M059J (cell line): ENCODE data around the gene PVRIG. TPM values are rescaled to one million over a fixed set of nuclear protein-coding genes. Genes with fewer than 3 reads are reported as not detected.
"Not testable (repeated sequence)": the region's sequence is repeated elsewhere in the genome, so short reads cannot be mapped to it uniquely, and the experiment has no call there.

Source experiments
- DNase-seq: peaks from one replicate; pipeline ENCODE4 v3.0.0-alpha.2; 2012; ENCODE audit warnings: low read depth
- total RNA-seq: library from RNA; depleted of rRNA; stranded (reverse); fragments of >200 nt; shearing (Covaris generic); gene quantifications from 2 replicates; pipeline ENCODE4 v1.2.3, GENCODE V29; 2014; rRNA removed

The PVRIG gene
- not detected in 2 replicates for total RNA-seq

DNA sequence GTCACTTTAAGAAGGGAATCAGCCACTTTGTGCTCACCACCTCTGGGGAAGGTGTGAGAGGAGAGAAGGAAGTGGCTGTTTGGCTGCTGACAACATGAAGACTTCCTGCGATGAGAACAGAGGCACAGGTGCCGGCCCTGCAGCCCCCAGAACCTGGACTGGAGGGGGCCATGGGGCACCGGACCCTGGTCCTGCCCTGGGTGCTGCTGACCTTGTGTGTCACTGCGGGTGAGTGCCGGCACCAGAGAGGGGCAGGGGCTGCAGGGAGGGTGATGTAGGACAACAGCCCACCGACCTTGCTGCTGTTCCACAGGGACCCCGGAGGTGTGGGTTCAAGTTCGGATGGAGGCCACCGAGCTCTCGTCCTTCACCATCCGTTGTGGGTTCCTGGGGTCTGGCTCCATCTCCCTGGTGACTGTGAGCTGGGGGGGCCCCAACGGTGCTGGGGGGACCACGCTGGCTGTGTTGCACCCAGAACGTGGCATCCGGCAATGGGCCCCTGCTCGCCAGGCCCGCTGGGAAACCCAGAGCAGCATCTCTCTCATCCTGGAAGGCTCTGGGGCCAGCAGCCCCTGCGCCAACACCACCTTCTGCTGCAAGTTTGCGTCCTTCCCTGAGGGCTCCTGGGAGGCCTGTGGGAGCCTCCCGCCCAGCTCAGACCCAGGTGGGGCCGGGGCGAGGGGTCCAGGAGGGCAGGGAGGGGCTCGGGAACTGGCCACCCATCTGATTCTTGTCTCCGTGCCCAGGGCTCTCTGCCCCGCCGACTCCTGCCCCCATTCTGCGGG lies at the start of gene PVRIG:
Gene PVRIG, plus strand, starts transcription at position 149 of the 785 bp plus-strand sequence. Its CDS starts 22 bp downstream, at position 171.
- not testable (repeated sequence) for DNase-seq

DNA sequence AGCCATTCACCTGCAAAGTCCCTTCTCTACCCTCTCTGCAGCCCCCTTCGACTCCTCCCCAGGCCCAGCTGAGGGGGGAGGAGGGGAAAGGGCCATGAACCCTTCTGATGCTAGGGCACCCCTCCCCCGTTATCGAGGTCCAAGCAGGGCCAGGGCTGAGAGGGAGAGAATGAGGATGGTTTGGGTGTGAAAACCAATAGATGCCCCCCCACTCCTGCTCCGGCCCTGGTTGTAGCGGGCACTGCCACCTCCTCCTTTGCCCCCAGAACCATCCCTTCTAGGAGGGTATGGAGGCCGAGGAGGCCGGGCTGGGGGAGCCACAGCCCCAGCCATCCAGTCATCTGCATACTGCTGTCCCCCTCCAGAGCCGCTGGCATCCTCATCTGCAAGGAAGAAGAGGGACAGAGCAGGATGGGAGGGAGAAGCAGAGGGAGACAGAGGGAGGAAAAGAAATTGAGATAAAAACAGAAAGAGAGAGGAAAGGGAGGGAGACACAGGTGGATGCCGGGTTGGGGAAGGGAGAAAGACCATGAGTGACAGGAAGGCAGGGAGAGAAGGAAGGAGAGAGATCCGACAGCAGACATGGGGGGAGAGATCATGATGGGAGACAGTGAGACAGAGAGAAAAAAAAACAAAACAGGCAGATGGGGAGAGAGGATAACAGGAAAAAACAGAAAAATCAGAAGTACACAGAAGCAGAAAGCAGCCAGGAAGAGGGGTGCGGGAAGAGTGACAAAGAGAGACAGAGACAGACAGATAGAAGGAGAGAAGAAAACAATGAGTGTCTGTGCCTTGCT lies 49.5 kb upstream of the PVRIG start:
- no peak for DNase-seq

- no peak for DNase-seq
These were observed 48.6 kb upstream of the PVRIG start for GRCh38 chr7:100171087-100171681.

- DNase-seq = no peak
These were observed 47.9 kb upstream of the PVRIG start for GRCh38 chr7:100171840-100172239.

- no peak for DNase-seq
These were observed 45.8 kb upstream of the PVRIG start for GRCh38 chr7:100173806-100174495.

DNA sequence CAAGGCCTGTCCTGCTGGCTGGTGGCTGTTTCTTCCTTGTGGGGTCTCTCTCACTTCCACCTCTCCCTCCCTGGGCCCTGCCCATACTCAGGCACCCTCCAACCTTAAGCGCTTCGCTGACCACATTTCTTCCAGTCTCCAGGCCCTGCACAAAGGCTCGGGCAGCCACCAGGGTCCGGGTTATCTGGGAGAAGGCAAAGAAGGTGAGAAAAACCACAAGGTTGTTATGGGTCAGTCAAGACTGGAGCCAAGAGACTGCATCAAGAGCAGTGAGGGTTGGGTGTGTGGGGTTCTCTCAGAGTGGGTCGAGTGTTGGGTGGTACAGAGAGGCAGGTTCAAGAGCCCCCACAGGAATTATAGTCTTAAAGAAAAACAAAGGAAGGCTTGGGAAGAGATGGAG lies 45.2 kb upstream of the PVRIG start:
- DNase-seq = no peak

GRCh38 chr7:100175296-100175935 lies 44.3 kb upstream of the PVRIG start:
- no peak for DNase-seq

GRCh38 chr7:100176096-100177044 lies 43.4 kb upstream of the PVRIG start:
- DNase-seq = peak; percentile 26

GRCh38 chr7:100177045-100178001 lies 42.4 kb upstream of the PVRIG start, which contains the start of the genes GPC2 and STAG3:
Gene GPC2 (minus strand): TSS chr7:100177381. CDS start chr7:100177199, 182 bp downstream.
Gene STAG3 (plus strand): TSS chr7:100177918. CDS start chr7:100180557, 2,639 bp downstream.
- DNase-seq = peak; percentile 98

- DNase-seq = not testable (repeated sequence)
These were observed 39.7 kb upstream of the PVRIG start for GRCh38 chr7:100180084-100180483.

GRCh38 chr7:100182616-100183015 lies 37.1 kb upstream of the PVRIG start:
- not testable (repeated sequence) for DNase-seq

- not testable (repeated sequence) for DNase-seq
These were observed 36.7 kb upstream of the PVRIG start for GRCh38 chr7:100183090-100183489.

- no peak for DNase-seq
These were observed 34.0 kb upstream of the PVRIG start for GRCh38 chr7:100185726-100186125.

DNA sequence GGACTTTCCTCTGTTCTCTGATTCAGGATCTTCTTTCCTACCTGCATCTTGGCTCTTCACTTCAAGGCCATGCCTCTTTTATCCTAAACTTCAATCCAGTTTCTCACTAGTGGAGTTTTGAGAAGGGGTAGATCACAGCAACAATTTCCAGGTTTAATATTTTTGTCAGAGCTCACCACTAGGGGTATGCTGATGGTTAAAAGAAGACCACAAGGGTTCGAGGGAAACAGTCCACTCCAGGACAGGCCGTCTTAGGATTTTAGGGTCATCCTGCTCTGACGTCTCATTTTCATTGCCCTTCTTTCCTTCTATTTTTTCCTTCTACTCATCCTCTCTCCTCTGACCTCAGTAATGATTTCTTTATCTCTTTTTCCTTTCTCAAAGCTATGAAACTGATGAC lies 30.7 kb upstream of the PVRIG start:
- DNase-seq = no peak

GRCh38 chr7:100190048-100190711 lies 29.6 kb upstream of the PVRIG start:
- DNase-seq = no peak

- peak; percentile 18 for DNase-seq
These were observed 28.0 kb upstream of the PVRIG start for GRCh38 chr7:100191775-100192174.

GRCh38 chr7:100192281-100192862 lies 27.4 kb upstream of the PVRIG start:
- not testable (repeated sequence) for DNase-seq

DNA sequence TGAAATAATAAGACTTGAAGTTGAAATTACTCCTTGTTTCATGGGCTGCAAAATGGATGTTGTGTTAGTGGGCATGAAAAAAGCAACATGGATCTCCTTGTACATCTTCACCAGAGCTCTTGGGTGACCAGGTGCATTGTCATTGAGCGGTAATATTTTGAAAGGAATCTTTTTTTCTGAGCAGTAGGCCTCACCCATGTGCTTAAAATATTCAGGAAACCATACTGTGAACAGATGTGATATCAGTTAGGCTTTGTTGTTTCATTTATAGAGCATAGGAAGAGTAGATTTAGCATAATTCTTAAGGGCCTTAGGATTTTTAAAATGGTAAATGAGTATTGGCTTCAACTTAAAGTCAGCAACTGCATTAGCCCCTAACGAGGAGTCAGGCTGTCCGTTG lies 26.8 kb upstream of the PVRIG start:
- no peak for DNase-seq
